IgD-negative memory B cell (primary cell): ENCODE results near the gene MB21D2. TPM values are rescaled to one million over a fixed set of nuclear protein-coding genes. Genes with fewer than 3 reads are reported as not detected.
A peak's percentile ranks its signal among the peaks of the same experiment; 100 is the strongest.

Experiments
- H3K27ac Mint-ChIP-seq, 3 donors: one replicate each; pipeline ENCODE4 v1.8.0; 2020 to 2022; ENCODE audit warnings: mild to moderate bottlenecking in 3 of 3, mixed read lengths in 3 of 3, moderate library complexity in 1 of 3
- H3K27me3 Mint-ChIP-seq: one replicate; pipeline ENCODE4 v1.8.0; 2021; ENCODE audit warnings: mixed read lengths
- H3K36me3 Mint-ChIP-seq: one replicate; pipeline ENCODE4 v1.8.0; 2020; ENCODE audit warnings: mild to moderate bottlenecking, mixed read lengths
- H3K4me1 Mint-ChIP-seq, 3 donors: one replicate each; pipeline ENCODE4 v1.8.0; 2020 to 2022; ENCODE audit warnings: mixed read lengths in 3 of 3, mild to moderate bottlenecking in 1 of 3
- H3K4me3 Mint-ChIP-seq, 4 donors: one replicate each; pipeline ENCODE4 v1.8.0; 2020 to 2022; ENCODE audit warnings: mild to moderate bottlenecking in 4 of 4, mixed read lengths in 4 of 4, moderate library complexity in 3 of 4
- H3K9me3 Mint-ChIP-seq, 3 donors: one replicate each; pipeline ENCODE4 v1.8.0; 2020 to 2021; ENCODE audit warnings: mixed read lengths in 3 of 3, mild to moderate bottlenecking in 1 of 3
- polyA plus RNA-seq: library from polyadenylated mRNA; unstranded; fragments of 300-500 nt; fragmentation: Illumina TruSeq; gene quantifications from one replicate; pipeline ENCODE4 v1.2.3, GENCODE V29; 2021

Gene MB21D2
- polyA plus RNA-seq, 1 donor from 2014 or later = not detected

GRCh38 chr3:192847941-192848340 lies 69.7 kb downstream of the MB21D2 start:
- H3K4me1 Mint-ChIP-seq = peaks cover 7 to 31% (median 25%) of the 10 kb centered on the region in 3 donors
- no peaks in the 10 kb centered on the region for H3K27me3 Mint-ChIP-seq
- H3K9me3 Mint-ChIP-seq = no peaks in the 10 kb centered on the region
- H3K27ac Mint-ChIP-seq = no peak overlapping the region
- no peaks in the 10 kb centered on the region for H3K36me3 Mint-ChIP-seq
- peak overlapping the region in 1 of 4 donors; percentile 2 for H3K4me3 Mint-ChIP-seq

- H3K9me3 Mint-ChIP-seq = no peaks in the 10 kb centered on the region
- H3K27me3 Mint-ChIP-seq = no peaks in the 10 kb centered on the region
- H3K36me3 Mint-ChIP-seq = peaks cover 5% of the 10 kb centered on the region
- peaks cover 2 to 18% (median 17%) of the 10 kb centered on the region in 3 donors for H3K4me1 Mint-ChIP-seq
- no peak overlapping the region for H3K27ac Mint-ChIP-seq
- H3K4me3 Mint-ChIP-seq = no peak overlapping the region
Observed at GRCh38 chr3:192845526-192845855, 72.2 kb downstream of the MB21D2 start.

GRCh38 chr3:192844836-192845525 lies 72.7 kb downstream of the MB21D2 start:
- Mint-ChIP-seq H3K27me3 (no peaks in the 10 kb centered on the region), H3K27ac (no peak overlapping the region), H3K9me3 (no peaks in the 10 kb centered on the region), H3K4me3 (no peak overlapping the region), H3K4me1 (peaks cover 0 to 15% (median 14%) of the 10 kb centered on the region in 3 donors), H3K36me3 (peaks cover 5% of the 10 kb centered on the region)

- no peaks in the 10 kb centered on the region for H3K9me3 Mint-ChIP-seq
- H3K27ac Mint-ChIP-seq = no peak overlapping the region
- H3K27me3 Mint-ChIP-seq = no peaks in the 10 kb centered on the region
- peaks cover 0 to 15% (median 14%) of the 10 kb centered on the region in 3 donors for H3K4me1 Mint-ChIP-seq
- peaks cover 5% of the 10 kb centered on the region for H3K36me3 Mint-ChIP-seq
- H3K4me3 Mint-ChIP-seq = no peak overlapping the region
Observed at GRCh38 chr3:192844486-192844765, 73.2 kb downstream of the MB21D2 start.

DNA sequence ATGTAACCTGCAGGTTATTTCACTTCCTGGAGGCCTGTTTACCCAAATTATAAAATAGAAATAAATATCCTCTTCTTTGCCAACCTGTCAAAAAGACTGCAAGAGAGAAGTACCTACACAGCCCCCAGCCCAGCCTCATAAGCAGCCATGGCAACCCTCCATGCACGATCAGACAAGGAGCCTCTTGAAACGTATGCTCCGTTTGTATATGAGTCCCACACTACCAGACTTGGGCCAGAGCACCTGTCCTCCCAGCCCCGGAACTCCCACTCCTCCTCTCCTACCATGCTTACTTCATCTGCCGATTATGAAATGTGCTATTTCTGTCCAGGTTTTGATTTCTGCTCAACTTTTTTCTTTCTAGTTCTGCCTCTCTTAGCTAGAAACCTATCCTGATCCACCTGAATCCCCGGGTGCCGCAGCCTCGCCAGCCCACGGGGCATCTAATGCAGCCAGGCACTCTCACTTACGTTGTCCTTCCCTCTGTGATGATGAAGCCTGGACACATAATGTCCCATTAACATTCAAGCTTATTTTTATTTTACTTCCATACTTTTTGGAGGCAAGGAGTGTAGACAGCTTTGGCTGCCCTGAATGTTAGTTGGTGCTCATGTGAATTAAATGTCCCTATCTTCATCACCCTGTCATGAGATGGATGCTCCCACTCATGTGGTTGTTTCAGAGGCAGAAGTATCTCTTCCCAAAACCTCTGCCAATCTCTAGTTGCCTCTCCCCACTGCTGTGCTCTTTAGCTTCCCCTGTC lies 73.8 kb downstream of the MB21D2 start:
- Mint-ChIP-seq H3K9me3 (no peaks in the 10 kb centered on the region), H3K27me3 (no peaks in the 10 kb centered on the region), H3K27ac (no peak overlapping the region), H3K4me3 (no peak overlapping the region), H3K36me3 (peaks cover 5% of the 10 kb centered on the region), H3K4me1 (peaks cover 0 to 14% (median 12%) of the 10 kb centered on the region in 3 donors)

- H3K9me3 Mint-ChIP-seq = no peaks in the 10 kb centered on the region
- no peak overlapping the region for H3K27ac Mint-ChIP-seq
- H3K4me1 Mint-ChIP-seq = peaks cover 0 to 7% (median 5%) of the 10 kb centered on the region in 3 donors
- no peaks in the 10 kb centered on the region for H3K27me3 Mint-ChIP-seq
- H3K36me3 Mint-ChIP-seq = peaks cover 5% of the 10 kb centered on the region
- no peak overlapping the region for H3K4me3 Mint-ChIP-seq
Observed at GRCh38 chr3:192843119-192843518, 74.5 kb downstream of the MB21D2 start.

GRCh38 chr3:192842711-192843110 lies 74.9 kb downstream of the MB21D2 start:
- H3K27ac Mint-ChIP-seq = no peak overlapping the region
- H3K27me3 Mint-ChIP-seq = no peaks in the 10 kb centered on the region

GRCh38 chr3:192842138-192842537 lies 75.5 kb downstream of the MB21D2 start:
- H3K36me3 Mint-ChIP-seq = peaks cover 5% of the 10 kb centered on the region
- H3K9me3 Mint-ChIP-seq = no peaks in the 10 kb centered on the region
- no peak overlapping the region for H3K27ac Mint-ChIP-seq
- H3K27me3 Mint-ChIP-seq = no peaks in the 10 kb centered on the region
- H3K4me1 Mint-ChIP-seq = peaks cover 0 to 5% (median 4%) of the 10 kb centered on the region in 3 donors
- no peak overlapping the region for H3K4me3 Mint-ChIP-seq

More at GRCh38 chr3:192842711-192843110, 74.9 kb downstream of the MB21D2 start:
- Mint-ChIP-seq H3K4me1 (peaks cover 0 to 7% (median 5%) of the 10 kb centered on the region in 3 donors), H3K36me3 (peaks cover 5% of the 10 kb centered on the region), H3K9me3 (no peaks in the 10 kb centered on the region), H3K4me3 (no peak overlapping the region)

GRCh38 chr3:192841428-192841827 lies 76.2 kb downstream of the MB21D2 start:
- Mint-ChIP-seq H3K27ac (no peak overlapping the region), H3K9me3 (no peaks in the 10 kb centered on the region), H3K27me3 (no peaks in the 10 kb centered on the region), H3K4me1 (peaks cover 0 to 5% (median 5%) of the 10 kb centered on the region in 3 donors), H3K4me3 (no peak overlapping the region), H3K36me3 (peaks cover 5% of the 10 kb centered on the region)

DNA sequence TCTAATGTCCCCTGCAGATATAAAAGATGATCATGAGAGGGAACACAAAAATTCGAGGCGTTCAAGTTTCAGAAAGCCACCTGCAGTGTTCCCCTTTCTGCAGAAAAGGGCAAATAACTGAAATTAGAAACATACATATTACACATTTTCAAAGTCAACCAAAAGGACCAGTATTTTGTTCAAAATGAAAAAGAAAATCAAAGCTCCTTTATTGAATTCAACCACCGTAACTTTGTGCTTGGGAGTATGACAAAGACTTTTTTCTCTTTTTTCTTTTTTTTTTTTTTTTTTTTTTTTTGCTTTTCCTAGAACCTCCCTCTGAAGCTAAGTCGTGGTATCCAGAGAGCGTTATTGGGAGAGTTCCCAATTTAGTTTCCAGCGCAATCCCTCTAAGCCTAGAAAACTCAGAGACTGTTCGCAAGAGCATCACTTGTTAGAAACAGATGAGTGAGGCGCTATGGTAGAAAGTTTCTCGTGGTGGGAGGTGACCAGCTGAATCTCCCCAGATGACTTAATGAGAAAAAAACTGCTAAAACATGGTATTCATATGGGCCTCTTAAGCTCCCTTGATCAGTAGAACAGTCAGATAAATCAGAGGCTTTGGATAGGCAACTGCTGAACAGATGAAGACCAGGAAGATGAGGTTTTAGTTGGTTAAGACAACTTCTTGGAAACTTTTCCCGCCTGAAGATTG lies 77.4 kb downstream of the MB21D2 start:
- Mint-ChIP-seq H3K4me1 (peaks cover 0 to 5% (median 5%) of the 10 kb centered on the region in 3 donors), H3K27me3 (no peaks in the 10 kb centered on the region), H3K9me3 (no peaks in the 10 kb centered on the region), H3K4me3 (no peak overlapping the region), H3K27ac (no peak overlapping the region), H3K36me3 (peaks cover 5% of the 10 kb centered on the region)

DNA sequence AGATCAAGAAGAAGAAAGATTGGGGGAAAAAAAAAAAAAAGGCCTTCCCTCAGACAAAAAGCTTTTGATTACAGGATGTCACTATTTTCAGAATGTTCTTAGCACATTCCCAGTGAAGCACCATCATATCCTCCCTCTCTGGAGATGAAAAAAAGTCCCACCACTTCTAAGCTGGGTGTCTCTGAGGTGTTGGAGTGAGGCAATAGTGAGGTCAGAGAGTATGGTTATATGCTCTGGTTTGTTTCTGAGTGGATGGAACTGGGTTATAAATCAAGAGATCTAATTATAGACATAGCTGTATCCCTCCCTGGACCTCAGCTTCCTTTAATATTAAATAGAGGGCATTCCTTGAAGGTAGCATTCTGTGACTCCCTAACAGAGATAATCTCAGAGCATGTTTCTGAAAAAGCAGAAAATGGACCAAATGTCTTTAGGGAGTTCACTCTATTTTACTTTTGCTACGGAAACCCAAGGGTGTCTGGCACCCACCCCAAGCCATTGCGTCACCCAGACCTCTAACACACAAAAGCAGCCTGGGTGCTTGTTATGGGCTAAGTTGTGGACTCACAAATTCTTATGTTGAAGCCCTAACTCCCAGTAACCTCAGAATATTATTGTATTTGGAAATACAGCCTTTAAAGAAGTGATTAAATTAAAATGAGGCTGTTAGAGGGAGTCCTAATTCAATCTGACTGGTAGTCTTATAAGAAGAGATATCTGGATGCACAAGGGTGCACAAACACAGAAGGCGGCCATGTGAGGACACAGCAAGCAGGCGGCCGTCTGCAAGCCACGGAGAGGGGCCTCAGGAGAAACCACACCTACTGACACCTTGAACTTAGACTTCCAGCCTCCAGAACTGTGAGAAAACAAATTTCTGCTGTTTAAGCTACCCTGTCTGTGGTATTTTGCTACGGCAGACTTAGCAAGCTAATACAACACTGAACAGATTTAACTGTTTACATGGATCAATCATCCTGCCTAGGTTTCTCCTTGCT lies 81.5 kb downstream of the MB21D2 start:
- no peak overlapping the region for H3K4me3 Mint-ChIP-seq
- no peaks in the 10 kb centered on the region for H3K9me3 Mint-ChIP-seq
- no peaks in the 10 kb centered on the region for H3K27me3 Mint-ChIP-seq
- H3K4me1 Mint-ChIP-seq = peaks cover 0 to 8% (median 8%) of the 10 kb centered on the region in 3 donors
- no peaks in the 10 kb centered on the region for H3K36me3 Mint-ChIP-seq
- peak overlapping the region in 1 of 3 donors; percentile 73 for H3K27ac Mint-ChIP-seq

DNA sequence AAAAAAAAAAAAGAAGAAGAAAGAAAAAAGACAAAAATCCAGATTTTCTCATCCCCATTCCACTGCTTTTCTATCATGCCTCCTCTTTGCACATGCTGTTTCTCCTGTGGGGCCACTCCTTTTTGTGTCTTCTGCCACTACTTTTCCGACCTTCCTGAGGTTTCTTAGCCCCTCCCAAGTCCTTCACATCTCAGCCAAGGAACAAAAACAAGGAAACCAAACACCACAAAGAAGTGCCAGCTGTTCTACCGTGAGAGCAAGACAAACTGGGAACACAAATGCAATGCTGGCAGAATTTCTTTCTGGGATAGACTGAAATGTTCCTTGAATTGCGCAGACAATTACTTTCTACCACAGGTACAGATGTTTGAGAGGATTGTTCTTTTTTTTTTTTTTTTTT lies 83.2 kb downstream of the MB21D2 start:
- no peak overlapping the region for H3K4me3 Mint-ChIP-seq

DNA sequence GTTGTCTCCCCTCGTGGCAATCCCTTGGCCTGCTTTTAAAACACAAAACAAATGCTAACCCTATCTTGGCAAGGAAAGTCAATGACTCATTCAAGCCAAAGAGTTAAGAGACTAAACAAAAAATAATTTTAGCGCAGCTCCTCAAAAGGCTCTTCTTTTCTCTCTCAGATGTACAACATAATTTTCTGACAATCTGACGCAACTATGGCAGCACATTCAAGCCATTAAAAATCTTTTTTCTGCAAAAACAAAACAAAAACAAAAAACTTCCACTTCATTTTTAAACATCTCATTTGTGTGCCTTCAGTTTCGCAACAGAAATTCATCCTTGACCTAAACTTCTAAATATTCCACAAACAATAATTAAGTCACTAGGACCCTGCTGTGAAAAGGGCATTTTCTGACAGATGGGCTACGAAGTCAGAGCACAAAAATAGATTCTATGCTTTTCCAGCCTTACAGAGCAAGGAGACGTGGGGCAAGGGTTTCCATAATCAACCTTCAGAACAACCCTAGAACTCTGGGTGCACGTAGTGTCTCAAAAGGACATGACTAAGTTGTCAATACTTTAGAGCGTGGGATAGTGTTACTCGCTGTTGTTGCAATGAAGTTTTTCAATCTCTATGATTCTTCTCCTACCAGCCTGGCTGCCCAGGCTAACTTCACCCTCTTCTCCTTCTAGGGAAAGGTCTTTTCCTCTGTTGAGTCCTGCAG lies 84.3 kb downstream of the MB21D2 start:
- Mint-ChIP-seq H3K27ac (no peak overlapping the region), H3K9me3 (no peaks in the 10 kb centered on the region), H3K27me3 (no peaks in the 10 kb centered on the region), H3K4me1 (peaks cover 0 to 8% (median 8%) of the 10 kb centered on the region in 3 donors), H3K36me3 (no peaks in the 10 kb centered on the region), H3K4me3 (no peak overlapping the region)

More for the DNA sequence above, 83.2 kb downstream of the MB21D2 start:
- Mint-ChIP-seq H3K27ac (no peak overlapping the region), H3K36me3 (no peaks in the 10 kb centered on the region), H3K4me1 (peaks cover 0 to 8% (median 8%) of the 10 kb centered on the region in 3 donors), H3K9me3 (no peaks in the 10 kb centered on the region), H3K27me3 (no peaks in the 10 kb centered on the region)

DNA sequence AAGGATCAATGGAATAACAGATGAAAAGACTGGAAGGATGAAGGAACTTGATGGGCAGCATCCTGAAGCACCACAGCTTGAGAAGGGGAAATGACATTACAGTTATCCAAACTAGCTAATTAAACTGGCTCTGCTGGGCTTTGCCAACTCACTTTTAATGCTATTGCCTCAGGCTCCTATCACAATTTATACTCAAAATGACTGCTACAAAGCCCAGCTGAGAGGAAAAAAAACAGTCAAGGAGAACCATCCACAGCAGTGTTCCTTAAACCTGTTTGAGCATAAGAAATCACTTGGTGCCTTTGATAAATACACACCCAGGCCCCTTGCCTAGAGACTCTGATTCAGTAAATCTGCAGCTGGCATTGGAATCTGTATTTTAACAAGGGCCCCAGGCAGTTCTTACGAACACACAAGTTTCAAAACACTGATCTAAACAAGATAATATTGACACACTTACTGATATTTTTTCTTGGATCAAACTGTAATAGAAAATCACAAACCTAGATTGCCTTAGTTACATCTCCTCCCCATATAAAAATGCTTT lies 85.8 kb downstream of the MB21D2 start:
- Mint-ChIP-seq H3K9me3 (peaks cover 0 to 2% (median 0%) of the 10 kb centered on the region in 3 donors), H3K4me3 (no peak overlapping the region), H3K4me1 (peaks cover 0 to 3% (median 3%) of the 10 kb centered on the region in 3 donors), H3K36me3 (no peaks in the 10 kb centered on the region), H3K27me3 (no peaks in the 10 kb centered on the region), H3K27ac (no peak overlapping the region)
